Prostate gland (tissue), 2 donors: ENCODE data around the gene ALDH8A1. TPM values are rescaled to one million over a fixed set of nuclear protein-coding genes. Genes with fewer than 3 reads are reported as not detected.

Experiments
- DNase-seq: peaks from one replicate; pipeline ENCODE4 v3.0.0-alpha.2; 2019; ENCODE audit warnings: low spot score
- H3K27ac ChIP-seq, 2 donors: fragments of 200-600 bp; sonication (generic); 2 replicates each; pipeline ENCODE4 v1.5.1; 2017 to 2019
- H3K27me3 ChIP-seq: fragments of 200-600 bp; sonication (generic); replicated peaks from 2 replicates; pipeline ENCODE4 v1.5.1; 2019; ENCODE audit not compliant: insufficient read depth
- H3K36me3 ChIP-seq, 2 donors: fragments of 200-600 bp; sonication (generic); 1 replicate in 1 of 2; 2 replicates in 1 of 2; pipeline versions ENCODE4 v1.5.1 to v1.8.1; 2017 to 2019
- H3K4me1 ChIP-seq: fragments of 200-600 bp; sonication (generic); replicated peaks from 2 replicates; pipeline ENCODE4 v1.5.1; 2019
- H3K4me3 ChIP-seq, 2 donors: fragments of 200-600 bp; sonication (generic); 2 replicates each; pipeline ENCODE4 v1.5.1; 2017 to 2019
- H3K9me3 ChIP-seq: fragments of 200-600 bp; sonication (generic); 2 replicates; pipeline ENCODE4 v1.5.1; 2017
- POLR2A ChIP-seq: fragments of 450-650 bp; IDR thresholded peaks from one replicate; pipeline ENCODE4 v1.6.1; 2016; ENCODE audit warnings: antibody characterized with exemption, mild to moderate bottlenecking
- POLR2AphosphoS5 ChIP-seq: sonication (generic); formaldehyde crosslinking; IDR thresholded peaks from one replicate; pipeline ENCODE4 v1.6.1; 2017; ENCODE audit warnings: antibody characterized with exemption
- WGBS: methylation state at CpG from one replicate; pipeline ENCODE4 v1.1.5; 2018; 5-methylcytosine and 5-hydroxymethylcytosine counted together
- intact Hi-C: fragments of 100-400 bp; cut with DNase I; formaldehyde crosslinking; loops from one replicate; pipeline ENCODE4 v1.14.2; 2022
- total RNA-seq, 2 donors: library from RNA; depleted of rRNA; stranded (reverse); fragments of >200 nt; gene quantifications; one replicate each; pipeline ENCODE4 v1.1.0, GENCODE V29; 2016
- TF ChIP-seq, protein P1 (sequence below), 4 experiments: fragments of 200-600 bp in 2 of 4; fragments of 450-650 bp in 2 of 4; sonication (generic) in 2 of 4; IDR thresholded peaks; 1 replicate in 3 of 4; 2 replicates in 1 of 4; pipeline ENCODE4 v1.5.1; 2016 to 2019; ENCODE audit warnings: antibody characterized with exemption in 4 of 4, mild to moderate bottlenecking in 2 of 4, moderate library complexity in 2 of 4

ALDH8A1 gene
- total RNA-seq, 2 donors from 2014 or later: 7.6 TPM; not detected in 1

DNA sequence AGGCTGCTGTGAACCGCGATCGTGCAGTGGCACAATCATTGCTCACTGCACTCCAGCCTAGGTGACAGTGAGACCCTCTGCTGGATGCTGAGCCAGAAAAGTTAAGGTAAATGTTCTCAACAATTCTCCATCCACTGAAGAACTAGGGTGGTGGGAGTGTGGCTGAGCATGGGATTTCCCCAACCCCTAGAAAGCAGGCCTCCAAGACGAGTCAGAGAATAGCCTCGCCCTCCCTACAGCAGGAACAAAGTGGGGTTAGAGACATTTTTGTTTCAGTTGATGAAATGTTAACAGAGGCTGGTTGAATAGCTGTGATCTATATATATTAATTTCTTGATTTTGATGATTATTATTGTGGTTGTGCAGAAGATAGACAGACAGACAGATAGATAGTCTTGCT is 6.1 kb upstream of the ALDH8A1 start:
- Histone ChIP-seq H3K36me3 (no peaks in the 10 kb centered on the region), H3K4me1 (no peaks in the 10 kb centered on the region), H3K27me3 (no peaks in the 10 kb centered on the region), H3K4me3 (no peak overlapping the region), H3K27ac (no peak overlapping the region), H3K9me3 (no peaks in the 10 kb centered on the region)
- no peak for DNase-seq
- 97% methylated on average over 5 of the region's 5 CpGs for WGBS
- TF ChIP-seq POLR2AphosphoS5 (no peak), POLR2A (no peak)
- TF ChIP-seq, protein P1, sequence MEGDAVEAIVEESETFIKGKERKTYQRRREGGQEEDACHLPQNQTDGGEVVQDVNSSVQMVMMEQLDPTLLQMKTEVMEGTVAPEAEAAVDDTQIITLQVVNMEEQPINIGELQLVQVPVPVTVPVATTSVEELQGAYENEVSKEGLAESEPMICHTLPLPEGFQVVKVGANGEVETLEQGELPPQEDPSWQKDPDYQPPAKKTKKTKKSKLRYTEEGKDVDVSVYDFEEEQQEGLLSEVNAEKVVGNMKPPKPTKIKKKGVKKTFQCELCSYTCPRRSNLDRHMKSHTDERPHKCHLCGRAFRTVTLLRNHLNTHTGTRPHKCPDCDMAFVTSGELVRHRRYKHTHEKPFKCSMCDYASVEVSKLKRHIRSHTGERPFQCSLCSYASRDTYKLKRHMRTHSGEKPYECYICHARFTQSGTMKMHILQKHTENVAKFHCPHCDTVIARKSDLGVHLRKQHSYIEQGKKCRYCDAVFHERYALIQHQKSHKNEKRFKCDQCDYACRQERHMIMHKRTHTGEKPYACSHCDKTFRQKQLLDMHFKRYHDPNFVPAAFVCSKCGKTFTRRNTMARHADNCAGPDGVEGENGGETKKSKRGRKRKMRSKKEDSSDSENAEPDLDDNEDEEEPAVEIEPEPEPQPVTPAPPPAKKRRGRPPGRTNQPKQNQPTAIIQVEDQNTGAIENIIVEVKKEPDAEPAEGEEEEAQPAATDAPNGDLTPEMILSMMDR (IDR thresholded peaks at IDR 0.05): no peak
- intact Hi-C loops: no loop called here

DNA sequence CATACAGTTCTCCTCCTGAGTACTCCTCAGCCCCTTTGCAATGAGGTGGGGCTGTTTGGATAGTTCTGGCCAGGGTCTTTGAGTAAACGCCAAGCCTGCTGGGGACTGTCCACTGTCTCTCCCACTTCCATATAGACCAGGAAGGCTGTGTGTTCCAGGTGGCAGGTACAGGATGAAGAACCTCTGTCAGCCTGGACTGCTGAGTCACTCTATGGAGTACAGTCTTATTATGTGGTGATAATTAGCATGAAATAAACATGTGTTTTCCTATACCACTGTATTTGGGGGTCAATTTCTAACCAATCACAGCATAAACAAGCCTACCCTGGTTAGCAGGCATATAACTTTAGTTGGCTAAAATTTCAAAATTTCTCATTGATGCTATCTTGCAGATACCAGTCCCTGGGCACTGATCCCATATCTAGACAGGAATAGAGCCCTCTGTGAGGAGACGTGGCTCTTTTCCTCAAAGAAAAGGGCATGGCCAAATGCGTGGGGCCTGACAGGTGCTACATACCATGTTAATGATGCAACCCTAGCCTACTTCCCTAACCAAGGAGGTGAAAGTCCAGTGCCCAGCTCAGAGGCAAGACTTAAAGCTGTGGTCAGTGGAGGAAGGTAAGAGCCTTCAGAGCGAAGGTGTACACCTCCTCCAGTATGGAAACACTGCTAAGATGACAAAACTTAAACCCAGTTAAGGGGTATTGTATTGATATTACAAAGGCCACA is 4.5 kb upstream of the ALDH8A1 start:
- WGBS: 86% methylated on average over 4 of the region's 4 CpGs
- Histone ChIP-seq H3K36me3 (no peaks in the 10 kb centered on the region), H3K27ac (no peak overlapping the region), H3K4me1 (no peaks in the 10 kb centered on the region), H3K9me3 (no peaks in the 10 kb centered on the region), H3K27me3 (no peaks in the 10 kb centered on the region), H3K4me3 (no peak overlapping the region)
- DNase-seq: no peak
- intact Hi-C loops: no loop called here
- TF ChIP-seq POLR2AphosphoS5: no peak
- TF ChIP-seq, protein P1 (IDR thresholded peaks at IDR 0.05): no peak

DNA sequence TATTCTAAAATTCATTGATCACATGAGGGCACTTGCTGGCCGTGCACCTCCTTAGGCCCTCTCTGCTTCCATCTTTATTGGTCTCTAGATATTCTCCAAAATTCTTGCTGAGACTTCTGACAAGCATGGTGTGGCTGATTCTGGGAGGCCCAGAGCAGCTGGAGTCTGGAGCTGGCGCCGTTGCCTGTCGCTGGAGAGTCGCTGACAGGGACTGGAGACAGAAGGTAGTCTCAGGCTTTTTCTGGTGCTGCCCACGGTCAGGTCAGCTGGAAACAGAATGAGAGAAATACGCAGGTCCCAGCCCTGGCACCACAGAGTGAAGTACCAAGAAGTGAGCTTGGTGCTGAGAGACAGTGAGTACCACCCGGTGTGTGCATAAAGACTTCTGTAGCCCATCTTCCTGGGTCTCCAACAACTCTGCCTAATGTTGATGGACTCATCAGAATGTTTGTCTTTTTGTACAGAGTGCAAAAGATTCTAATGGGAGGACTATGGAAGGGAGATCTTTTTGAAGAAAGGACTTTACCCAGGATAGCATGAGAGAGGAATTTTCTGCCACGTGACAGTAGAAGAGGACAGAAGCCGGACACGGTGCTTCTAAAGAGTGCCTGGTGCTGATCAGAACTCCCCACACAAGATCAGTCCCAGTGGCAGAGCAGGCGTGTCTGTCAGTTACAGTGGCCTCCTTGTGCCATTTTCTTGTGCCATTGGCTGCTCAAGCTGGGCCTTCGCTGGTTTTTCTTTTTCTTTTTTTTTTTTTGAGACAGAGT is 1.8 kb upstream of the ALDH8A1 start:
- 95% methylated on average over 13 of the region's 13 CpGs for WGBS
- no peak for TF ChIP-seq POLR2AphosphoS5
- TF ChIP-seq POLR2A: no peak
- TF ChIP-seq, protein P1 (IDR thresholded peaks at IDR 0.05): no peak
- Histone ChIP-seq H3K27me3 (no peaks in the 10 kb centered on the region), H3K9me3 (no peaks in the 10 kb centered on the region), H3K27ac (no peak overlapping the region), H3K4me1 (no peaks in the 10 kb centered on the region), H3K36me3 (no peaks in the 10 kb centered on the region), H3K4me3 (no peak overlapping the region)
- no peak for DNase-seq
- intact Hi-C loops: no loop called here

DNA sequence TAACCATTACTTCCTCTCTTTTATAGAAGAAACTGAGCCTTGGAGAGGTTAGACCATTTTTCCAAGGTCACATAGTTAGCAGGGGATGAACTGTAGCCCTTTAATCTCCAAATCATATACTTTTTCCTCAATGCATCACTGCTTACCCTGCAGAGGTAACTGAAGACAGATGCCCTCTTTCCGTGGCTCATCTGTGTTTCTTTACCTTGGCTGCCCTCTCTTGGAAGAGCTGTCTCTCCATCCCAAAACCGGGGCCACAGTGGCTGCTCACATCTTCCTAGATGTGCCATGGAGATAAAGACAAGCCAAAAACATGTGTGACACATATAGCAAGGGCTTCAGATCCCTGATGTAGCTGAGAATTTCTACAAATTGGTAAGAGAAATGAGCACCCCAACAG is 581 bp upstream of the ALDH8A1 start:
- Histone ChIP-seq H3K36me3 (no peaks in the 10 kb centered on the region), H3K27me3 (no peaks in the 10 kb centered on the region), H3K27ac (no peak overlapping the region), H3K4me3 (no peak overlapping the region), H3K4me1 (no peaks in the 10 kb centered on the region), H3K9me3 (no peaks in the 10 kb centered on the region)
- WGBS: 39% methylated on average over 2 of the region's 2 CpGs
- no peak for DNase-seq
- intact Hi-C loops: no loop called here
- TF ChIP-seq, protein P1 (IDR thresholded peaks at IDR 0.05): no peak
- TF ChIP-seq POLR2A (no peak), POLR2AphosphoS5 (no peak)

DNA sequence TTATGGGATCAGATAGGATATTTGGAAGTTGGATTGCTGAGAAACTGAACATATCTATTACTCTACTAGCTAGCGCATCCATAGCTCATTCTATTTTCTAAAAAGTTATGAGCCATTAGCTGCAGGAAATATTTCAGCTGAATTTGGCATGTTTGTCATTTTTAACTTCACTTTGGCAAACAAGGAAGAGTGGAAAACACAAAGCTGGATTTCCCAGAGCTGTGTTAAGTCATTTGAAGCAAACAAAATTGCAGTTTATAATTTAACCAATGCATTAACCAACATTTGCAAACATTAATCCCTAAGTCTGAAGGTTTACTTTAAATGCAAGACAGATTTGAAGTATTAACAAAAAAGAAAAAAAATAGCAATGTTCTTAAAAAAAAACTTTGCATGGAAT is 1.2 kb downstream of the ALDH8A1 start:
- Histone ChIP-seq H3K4me1 (no peaks in the 10 kb centered on the region), H3K27me3 (no peaks in the 10 kb centered on the region), H3K27ac (no peak overlapping the region), H3K36me3 (no peaks in the 10 kb centered on the region), H3K4me3 (no peak overlapping the region), H3K9me3 (no peaks in the 10 kb centered on the region)
- 95% methylated on average over 1 of the region's 1 CpG for WGBS
- intact Hi-C loops: no loop called here
- no peak for DNase-seq
- TF ChIP-seq, protein P1 (IDR thresholded peaks at IDR 0.05): no peak
- TF ChIP-seq POLR2AphosphoS5: no peak
- no peak for TF ChIP-seq POLR2A
